Cortex of kidney (tissue), 1 donor: Measurements from ENCODE around the gene KTI12.
"Not testable (repeated sequence)": the region's sequence is repeated elsewhere in the genome, so short reads cannot be mapped to it uniquely, and the experiment has no call there.

ENCODE experiments used
- DNase-seq: peaks from one replicate; lab custom pipeline; 2025; lab: John Stamatoyannopoulos, UW

Gene KTI12

GRCh38 chr1:52041551-52042185 is 8.1 kb upstream of the KTI12 start:
- DNase-seq, result no peak

- no peak for DNase-seq
Observed at GRCh38 chr1:52037909-52038308, 4.3 kb upstream of the KTI12 start.

GRCh38 chr1:52037402-52037814 is 3.8 kb upstream of the KTI12 start:
- no peak for DNase-seq

- DNase-seq, result no peak
Observed at GRCh38 chr1:52034050-52034384, 407 bp upstream of the KTI12 start.

- no peak for DNase-seq
Observed at GRCh38 chr1:52032785-52033131, 852 bp downstream of the KTI12 start.

- no peak for DNase-seq
Observed at GRCh38 chr1:52032124-52032784, 1.4 kb downstream of the KTI12 start.

- DNase-seq, result not testable (repeated sequence)
Observed at GRCh38 chr1:52028839-52029238, 4.8 kb downstream of the KTI12 start.

GRCh38 chr1:52028328-52028727 is 5.3 kb downstream of the KTI12 start:
- no peak for DNase-seq

GRCh38 chr1:52026278-52026677 is 7.3 kb downstream of the KTI12 start:
- no peak for DNase-seq

GRCh38 chr1:52022133-52022532 is 11.5 kb downstream of the KTI12 start:
- no peak for DNase-seq

GRCh38 chr1:52008071-52008809 is 25.4 kb downstream of the KTI12 start:
- no peak for DNase-seq

- no peak for DNase-seq
Observed at GRCh38 chr1:52007215-52008002, 26.2 kb downstream of the KTI12 start.

- not testable (repeated sequence) for DNase-seq
Observed at GRCh38 chr1:52006081-52006553, 27.5 kb downstream of the KTI12 start.

GRCh38 chr1:52005548-52005947 is 28.1 kb downstream of the KTI12 start:
- DNase-seq, result not testable (repeated sequence)

- no peak for DNase-seq
Observed at GRCh38 chr1:52003877-52004276, 29.7 kb downstream of the KTI12 start.

GRCh38 chr1:52002038-52002917 is 31.3 kb downstream of the KTI12 start:
- no peak for DNase-seq

GRCh38 chr1:51998701-51999100 is 34.9 kb downstream of the KTI12 start:
- no peak for DNase-seq

GRCh38 chr1:51997974-51998382 is 35.6 kb downstream of the KTI12 start:
- DNase-seq, result no peak

GRCh38 chr1:51990478-51990965 is 43.1 kb downstream of the KTI12 start, which contains the start of gene RAB3B:
Gene RAB3B, minus strand, starts transcription at chr1:51990700. Its CDS starts 13,583 bp downstream, at chr1:51977117.
- no peak for DNase-seq

- no peak for DNase-seq
Observed at GRCh38 chr1:51989582-51990477, 43.8 kb downstream of the KTI12 start.
